GM21717 (cell line): ENCODE results near the gene ST3GAL4.
"Not testable (repeated sequence)": the region's sequence is repeated elsewhere in the genome, so short reads cannot be mapped to it uniquely, and the experiment has no call there.

Experiments
- ATAC-seq: cut with Tn5 transposase; IDR thresholded peaks from one replicate; pipeline ENCODE4 v1.9.1; 2021; ENCODE audit warnings: mild to moderate bottlenecking, moderate library complexity; ENCODE audit not compliant: unreplicated experiment

Gene ST3GAL4

DNA sequence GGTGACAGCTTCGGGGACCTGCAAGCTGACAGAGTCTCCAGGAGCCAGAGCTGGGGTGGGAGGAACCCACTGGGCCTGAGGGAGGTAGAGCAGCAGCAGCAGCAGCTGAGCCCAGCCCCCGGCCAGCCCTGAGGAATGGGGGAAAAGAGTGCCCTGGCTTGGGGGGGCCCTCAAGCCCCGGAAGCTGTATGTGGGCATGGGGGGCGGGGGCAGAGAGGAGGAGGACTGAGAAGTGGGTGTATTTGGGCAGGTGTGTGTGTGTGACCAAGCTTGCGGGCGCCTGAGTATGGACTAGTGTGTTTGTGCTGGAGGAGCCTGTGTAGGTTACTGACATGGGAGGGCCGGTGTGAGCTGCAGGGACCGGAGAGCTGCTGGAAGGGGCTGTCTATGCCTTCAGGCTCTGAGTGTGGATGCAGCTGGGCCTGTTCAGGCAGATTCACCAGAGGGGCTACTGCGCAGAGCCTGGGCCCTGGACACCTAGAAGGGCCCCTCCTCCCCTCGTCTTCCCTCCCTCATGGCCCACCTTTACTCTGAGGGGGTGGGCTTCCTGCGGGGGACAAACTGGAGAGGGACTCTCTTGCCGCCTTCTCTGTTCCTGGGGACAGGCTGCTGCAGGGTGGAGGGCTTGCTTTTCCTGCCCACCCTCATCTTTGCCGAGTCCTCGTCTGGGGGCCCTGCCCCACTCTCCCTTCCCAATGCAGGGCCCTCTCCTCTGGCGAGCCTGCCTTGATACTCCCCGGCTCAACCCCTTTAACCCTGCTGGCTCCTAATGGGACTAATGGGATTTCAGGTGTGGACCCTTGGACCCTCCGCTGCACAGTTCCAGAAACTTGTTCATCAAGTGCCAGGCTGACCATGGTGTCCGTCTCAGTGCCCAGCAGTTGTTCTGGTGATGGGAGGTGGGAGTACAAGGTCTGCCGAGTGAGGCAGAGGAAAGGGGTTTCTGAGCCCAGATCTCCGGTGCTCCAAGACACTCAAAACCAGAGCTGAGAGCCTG, 28.2 kb downstream of the ST3GAL4 start:
- ATAC-seq = no peak

DNA sequence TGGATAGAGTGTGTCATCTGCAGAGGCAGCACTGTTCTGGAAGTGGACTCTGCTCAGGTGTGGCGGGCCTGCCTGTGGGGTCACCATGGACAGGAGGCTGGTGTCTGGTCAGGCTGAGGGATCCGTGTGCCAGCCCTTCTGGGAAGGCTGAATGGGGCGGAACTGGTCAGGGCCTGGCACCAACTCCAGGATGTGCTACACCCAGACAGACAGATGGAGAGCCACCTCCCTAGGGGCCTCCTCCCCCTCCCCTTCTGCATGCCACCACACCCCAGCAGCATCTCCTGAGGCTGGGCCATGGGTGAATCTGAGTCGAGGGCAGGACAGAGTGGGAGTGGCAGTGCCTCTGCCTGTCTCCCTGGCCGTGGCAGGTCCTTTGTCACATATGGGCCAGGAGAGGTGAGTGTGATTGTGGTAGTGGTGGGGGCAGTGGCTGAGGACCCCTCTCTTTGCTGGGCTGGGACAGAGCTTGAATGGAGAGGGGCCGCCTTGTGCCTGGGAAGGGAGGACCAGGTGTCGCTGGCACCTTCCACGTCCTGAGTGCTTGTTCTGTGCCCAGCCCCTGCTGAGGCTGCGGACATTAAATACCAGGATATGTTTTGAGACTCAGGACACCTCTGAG, 29.1 kb downstream of the ST3GAL4 start:
- no peak for ATAC-seq

DNA sequence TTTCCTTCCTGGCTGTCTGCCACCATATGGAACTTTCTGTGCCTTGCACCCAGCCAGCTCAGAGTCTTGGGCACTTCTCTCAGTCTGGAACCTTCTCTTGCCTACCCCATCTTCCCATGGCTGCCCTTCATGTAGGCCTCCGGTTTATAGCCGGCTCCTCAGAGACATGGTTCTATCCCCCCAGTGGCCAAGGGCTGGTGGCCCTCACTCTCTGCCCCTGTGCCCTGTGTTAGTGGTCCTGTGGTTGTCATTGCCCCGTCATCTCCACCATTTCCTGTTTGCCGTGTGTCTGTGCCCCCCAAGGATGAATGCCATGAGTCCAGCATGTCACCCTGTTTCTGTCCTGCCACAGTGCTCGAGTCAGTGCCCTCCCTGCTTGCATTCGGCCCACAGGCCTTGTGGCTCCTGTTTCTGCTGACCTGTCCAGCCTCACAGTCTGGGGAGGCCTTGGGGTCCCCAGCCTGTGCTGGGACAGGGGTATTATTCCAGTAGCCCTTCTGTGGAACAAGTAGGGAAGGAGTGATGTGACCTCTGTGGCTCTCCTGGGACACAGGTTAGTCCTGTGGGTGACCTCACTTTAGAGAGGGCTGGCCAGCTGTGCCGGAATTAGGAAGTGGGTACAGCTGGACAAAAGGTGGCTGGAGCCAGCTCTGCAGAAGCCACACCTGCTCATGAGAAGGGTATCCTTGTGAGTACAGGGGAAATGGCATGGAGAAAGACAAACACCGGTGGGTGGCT, 30.7 kb downstream of the ST3GAL4 start:
- ATAC-seq = no peak

DNA sequence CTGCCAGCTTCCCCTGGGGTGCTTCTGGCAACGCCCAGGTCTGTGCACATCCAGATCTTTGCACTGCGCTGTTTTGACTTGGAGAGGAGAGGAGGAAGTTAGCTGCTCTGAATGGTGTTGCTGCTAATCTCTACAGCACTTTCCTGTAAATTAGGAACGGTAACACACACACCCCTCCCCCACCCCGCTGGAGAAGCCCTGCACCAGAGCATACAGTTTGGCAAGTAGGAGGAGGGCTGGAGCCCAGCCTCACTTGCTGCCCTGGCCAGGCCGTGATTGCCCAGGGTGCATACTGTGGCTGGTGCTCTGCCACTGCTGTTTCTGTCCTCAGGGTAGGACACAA, 31.2 kb downstream of the ST3GAL4 start:
- not testable (repeated sequence) for ATAC-seq

DNA sequence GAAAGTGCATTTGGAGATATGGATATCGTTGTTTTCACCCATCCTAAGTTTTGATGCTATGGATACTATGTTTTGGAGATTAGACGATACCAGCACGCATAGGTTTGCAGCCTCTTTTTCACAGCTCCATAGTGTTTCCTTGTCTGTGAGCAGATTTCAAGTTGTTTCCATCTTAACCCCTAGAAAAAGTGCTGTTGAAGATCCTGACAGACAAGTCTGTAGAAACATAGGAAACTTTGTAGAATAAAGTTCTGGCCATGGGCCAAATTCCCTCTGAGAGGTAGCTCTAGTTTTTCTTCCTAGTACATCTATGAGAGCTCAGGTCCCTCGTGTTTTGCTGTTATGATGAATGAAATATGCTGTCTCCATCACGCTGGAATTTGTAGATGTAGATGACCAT, 32.4 kb downstream of the ST3GAL4 start:
- ATAC-seq = no peak

DNA sequence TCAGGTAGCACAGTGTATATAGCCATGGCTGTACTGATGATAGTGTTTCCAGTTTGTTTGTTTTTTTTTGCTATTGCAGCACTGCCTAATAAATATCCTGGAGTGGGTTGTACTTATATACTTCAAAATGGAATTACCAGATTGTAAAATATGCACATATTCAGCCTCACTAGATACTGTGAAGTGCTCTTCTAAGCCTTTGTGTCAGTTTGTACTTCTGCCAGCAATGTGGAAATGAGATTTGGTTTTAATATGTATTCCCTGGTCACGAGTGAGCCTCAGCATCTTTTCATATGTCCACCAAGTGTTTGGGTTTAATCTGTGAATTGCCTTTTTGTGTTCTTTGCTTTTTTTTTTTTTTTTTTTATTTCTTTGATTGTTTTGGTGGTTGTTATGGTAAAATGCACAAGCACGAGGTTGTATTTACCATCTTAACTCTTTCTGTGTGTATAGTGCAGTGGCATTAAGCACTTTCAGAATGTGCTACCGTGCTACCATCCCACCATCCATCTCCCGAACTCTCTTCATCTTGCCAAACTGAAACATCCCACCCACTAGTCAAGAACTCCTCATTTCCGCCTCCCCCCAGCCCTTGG, 34.9 kb downstream of the ST3GAL4 start:
- ATAC-seq = no peak

DNA sequence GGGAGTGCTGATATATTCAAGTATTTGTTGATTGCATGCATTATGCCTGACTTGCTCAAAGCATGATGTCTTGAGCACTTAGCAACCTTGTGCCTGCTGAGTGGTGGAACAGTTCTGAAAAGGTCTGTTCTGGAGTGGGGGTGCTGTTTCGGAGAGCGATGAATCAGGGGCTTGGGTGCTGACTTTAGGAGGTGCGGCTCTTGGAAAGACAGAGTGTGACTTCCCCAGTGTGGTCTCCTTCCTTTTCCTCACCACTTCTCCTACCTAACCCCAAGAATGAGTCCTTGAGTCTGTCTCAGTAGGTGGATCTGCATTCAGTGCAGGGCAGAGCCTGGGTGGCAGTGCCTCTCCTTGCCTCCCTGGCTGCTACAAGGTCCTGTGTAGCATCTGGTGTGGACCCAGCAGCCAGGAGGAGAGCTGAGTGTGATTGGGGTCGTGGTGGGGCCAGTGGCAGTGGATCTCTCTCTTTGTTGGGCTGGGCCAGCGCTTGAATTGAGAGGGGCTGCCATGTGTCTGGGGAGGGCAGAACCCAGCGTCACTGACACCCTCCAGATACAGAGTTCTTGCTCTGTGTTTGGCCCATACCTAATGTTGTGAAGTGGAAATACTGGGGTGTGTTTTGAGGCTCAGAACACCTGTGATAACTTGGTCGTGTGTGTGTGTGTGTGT, 35.9 kb downstream of the ST3GAL4 start:
- ATAC-seq = no peak

DNA sequence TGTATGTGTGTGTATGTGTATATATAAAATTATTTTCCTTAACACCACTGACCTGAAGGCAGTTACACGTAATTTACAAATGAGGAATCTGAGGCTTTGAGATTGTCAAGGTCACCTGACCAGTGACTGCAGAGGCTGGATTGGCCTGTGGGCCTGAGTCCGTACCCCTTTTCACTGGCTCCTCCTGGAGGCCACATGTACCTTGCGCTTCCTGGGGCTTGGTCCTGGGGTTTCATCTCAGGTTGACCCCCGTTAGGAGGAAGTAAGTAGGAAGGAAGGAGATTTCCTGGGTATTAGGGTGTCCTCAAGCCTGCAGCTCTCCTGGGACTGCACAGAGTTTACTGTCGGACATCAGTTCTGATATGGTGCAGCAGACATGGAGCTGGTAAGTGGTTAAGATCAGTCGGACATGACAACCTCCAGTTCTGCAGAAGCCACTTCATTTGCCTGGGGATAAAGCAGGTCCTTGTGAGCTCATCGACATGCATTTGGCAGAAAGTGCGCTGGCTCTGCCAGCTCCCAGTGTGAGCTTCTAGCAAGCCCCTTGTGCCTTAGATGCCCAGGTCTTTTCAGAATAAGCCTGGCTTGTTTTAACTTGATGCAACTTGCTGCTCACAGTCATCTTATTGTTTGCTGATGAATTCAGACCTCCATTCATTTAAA, 36.6 kb downstream of the ST3GAL4 start:
- no peak for ATAC-seq

DNA sequence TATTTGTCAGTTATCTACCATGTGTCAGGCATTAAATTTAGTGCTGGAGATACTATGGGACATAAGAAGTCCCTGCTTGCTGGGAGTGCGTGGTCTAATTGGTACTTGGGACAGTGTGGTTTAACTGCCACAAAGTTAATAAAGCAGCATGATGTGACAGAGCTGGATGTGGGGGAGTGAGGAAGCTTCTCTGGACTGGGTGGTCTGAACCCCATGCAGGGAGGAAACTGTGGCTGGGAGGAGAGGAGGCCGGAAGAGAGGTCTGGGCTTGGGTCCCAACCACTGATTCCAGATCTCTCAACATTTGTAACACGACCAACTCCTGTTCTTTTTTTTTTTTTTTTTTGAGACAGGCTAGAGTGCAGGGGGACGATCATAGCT, 37.1 kb downstream of the ST3GAL4 start:
- ATAC-seq = no peak

DNA sequence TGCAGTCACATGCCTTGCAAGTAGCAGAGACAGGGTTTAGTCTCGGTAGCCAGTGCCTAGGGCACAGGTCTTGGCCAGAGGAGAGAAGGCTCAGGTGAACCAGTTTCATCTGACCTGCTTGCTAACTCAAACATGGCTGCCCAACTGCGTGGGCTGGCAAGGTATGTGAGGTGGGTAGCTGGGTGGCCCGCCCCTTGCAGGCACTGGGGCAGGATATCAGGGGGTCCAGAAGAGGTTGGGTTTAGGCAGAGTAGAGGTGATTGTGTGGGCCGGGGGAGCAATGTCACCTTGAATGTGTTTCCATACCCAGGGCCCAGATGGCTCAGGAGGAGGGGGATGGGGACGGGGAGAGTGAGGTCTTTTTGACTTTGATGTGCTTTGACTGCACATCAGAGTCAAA, 37.7 kb downstream of the ST3GAL4 start:
- no peak for ATAC-seq

DNA sequence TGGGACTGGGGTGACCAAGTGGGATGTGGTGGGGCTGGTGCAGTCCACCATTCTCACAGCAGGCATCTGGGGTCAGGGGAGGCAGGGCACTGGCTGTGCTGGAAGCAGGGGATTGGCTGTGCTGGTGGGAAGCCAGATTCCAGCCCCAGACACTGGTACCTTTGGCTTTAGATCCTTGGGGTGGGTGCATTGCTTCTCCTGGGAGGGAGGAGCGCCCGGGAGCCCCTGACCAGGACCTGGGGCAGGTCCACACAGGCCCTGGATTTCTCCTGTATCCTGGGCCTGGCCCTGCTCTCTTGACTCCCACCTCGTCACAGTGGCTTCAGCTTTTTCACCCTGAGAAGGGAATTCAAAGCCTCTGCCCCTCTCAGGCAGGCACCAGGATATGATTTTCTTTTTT, 38.5 kb downstream of the ST3GAL4 start:
- no peak for ATAC-seq

DNA sequence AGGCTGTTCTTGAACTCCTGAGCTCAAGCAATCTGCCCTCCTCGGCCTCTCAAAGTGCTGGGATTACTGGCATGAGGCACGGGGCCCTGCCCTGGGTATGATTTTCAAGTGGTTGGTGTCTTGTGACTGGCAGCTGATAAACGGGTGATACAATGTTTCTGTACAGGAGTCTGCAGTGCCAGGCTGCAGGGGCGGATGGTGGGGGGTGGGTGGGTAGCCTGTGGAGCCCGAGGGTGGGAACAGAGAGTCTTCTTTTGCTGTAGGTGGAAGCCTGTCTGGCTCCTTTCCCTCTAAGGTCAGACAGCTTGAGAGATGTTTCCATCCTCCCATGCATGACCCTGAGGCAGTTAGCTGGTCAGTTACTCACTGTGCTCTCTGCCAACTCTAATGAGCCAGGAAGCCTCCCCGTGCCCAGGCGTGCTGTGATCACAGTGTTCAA, 39.2 kb downstream of the ST3GAL4 start:
- ATAC-seq = not testable (repeated sequence)

DNA sequence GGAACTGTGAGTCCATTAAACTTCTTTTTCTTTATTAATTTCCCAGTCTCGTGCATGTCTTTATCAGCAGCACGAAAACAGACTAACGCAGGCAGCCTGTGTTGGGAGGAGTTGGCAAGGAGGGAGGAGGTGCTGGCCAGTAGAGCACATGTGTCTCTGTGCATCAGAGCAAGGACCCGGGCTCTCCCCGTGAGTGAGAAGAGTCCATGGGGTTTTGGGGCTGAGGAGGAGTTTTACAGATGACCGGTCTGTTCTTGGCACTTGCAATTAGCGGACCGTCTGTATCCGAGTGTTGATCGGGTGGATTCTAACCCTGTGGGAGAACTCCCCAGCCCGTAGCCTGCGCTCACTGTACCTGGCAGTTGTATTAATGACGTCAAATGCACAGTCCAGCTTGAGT, 40.3 kb downstream of the ST3GAL4 start:
- ATAC-seq = not testable (repeated sequence)

DNA sequence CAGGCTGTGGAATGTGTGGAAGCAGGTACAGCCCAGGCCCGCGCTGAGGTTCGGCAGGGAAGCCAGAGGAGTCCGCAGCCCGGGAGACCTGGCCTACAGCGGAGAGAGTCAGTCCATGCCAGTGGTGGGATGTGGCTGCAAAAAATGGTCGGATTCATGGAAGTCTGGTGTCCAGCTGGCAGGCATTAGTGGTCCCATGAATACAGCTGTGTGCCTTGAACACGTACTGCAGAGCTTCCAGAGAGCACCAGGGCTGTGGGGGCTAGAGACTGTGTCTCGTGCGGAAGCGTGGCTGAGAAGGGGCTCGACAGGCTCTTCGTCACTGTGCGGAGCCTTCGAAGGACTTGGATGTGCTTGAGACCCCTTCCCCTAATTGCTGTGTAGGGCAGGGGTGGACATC, 40.8 kb downstream of the ST3GAL4 start:
- ATAC-seq = not testable (repeated sequence)

DNA sequence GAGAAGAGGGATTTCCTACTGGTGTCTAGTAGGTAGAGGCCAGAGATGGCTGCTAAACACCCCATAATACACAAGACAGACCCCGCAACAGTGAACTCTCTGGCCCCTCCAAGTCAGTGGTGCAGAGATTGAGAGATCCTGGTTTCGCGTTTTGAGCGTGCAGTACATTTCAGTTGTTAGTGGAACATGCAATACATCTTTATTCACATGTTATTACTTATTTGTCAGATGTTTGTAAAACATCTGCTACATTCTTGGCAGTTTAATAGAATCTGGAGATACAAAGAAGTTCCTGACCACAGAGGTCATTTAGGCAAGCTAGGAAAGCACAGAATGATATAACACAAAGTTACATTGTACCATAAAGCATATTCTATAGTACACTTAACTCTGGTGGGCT, 41.5 kb downstream of the ST3GAL4 start:
- ATAC-seq = no peak

DNA sequence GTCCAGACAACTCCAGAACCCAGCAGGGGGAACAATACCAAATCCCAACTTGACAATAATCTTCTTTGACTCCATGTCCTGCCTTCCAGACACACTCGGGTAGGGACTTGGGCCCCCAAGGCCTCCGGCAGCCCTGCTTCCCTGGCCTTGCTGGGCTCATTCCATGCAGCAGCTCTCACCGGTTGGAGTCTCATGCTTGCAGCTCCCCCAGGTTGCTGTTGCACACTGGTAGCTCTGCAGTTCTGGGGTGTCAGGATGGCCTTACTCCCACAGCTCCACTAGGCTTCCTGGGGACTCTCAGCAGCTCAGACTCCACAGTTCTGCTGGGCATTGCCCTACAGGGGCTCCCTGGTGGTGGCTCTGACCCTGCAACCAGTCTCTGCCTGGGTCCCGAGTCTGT, 42.8 kb downstream of the ST3GAL4 start:
- ATAC-seq = no peak

DNA sequence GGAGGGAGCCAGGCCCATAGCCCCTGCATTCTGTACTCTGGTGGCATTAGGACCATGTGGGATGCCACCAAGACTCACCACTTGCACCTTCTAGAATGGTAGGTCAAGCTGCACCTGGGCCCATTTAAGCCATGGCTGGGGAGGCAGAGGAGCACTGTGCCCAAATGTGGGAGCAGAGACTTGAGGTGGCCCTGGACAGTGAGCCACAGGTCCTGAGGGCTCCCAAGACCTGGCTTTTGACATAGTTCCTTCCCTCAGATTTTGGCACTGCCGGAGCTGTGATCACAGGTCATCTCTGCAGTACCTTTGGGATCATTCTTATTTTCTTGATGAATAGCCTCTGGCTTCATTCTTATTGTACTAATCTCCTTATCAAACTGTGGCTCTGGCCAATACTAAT, 43.2 kb downstream of the ST3GAL4 start:
- no peak for ATAC-seq

DNA sequence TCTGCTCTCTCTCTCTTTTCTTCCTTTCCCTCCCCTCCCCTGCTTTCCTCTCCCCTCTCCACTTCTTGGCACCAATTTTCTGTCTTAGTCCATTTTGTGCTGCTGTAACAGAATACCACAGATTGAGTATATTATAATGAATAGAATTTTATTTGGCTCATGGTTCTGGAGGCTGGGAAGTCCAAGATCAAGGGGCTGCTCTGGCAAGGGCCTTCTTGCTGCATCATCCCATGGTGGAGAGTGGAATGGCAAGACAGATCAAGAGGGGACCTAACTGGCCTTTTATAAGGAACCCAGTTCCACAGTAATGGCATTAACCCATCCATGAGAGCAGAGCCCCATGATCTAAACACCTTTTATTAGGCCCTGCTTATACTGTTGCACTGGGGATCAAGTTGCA, 44.5 kb downstream of the ST3GAL4 start:
- ATAC-seq = no peak

DNA sequence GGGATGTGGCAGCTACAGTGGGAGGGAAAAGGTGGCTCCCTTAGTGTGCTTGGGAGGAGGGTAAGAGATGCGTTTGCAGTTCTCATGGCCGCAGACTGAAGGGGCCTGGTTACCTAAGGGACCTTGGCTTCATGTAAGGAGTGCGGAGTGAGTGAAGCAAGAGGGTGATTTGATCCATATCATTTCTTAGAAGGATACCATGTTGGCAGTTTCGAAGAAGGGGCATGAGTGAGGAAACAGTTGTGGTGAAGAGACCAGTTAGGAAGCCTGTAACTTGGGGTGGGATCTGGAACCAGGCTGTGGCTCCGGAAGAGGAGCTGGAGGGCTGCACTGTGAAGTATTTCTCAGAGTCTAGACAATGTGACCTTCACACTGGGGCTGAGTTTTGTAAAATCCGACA, 45.0 kb downstream of the ST3GAL4 start:
- ATAC-seq = no peak

DNA sequence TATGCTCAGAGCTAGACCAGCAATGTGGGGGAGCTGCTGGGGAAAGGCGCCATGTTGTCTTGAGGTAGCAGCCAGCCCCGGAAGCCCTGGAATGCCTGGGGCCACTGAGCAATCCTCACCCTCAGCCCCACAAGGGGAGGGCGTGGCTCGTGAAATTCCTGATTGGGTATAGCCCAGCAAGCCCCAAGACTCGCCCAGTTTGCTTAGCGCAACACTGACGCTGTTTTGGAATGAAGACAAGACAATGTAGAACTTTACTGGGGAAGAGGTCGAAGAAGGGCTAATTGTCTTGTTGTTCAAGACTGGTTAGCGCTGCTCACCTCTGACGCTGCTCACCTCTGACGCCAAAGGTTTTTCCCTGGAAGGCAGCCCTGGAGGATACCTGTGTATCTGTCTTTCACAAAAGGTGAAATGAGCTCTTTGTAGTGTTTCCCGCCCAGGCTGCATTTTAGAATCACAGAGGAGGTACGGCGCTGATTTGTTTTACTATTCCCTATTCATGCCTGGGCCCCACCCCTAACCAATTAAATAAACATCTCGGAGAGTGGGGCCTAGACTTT, 47.6 kb downstream of the ST3GAL4 start:
- ATAC-seq = no peak
